Activated T-helper 1 cell treated with Interleukin-2 at 50 U/mL for 16 hours (primary cell): ENCODE measurements around the gene GFRA4.
"Not testable (repeated sequence)": the region's sequence is repeated elsewhere in the genome, so short reads cannot be mapped to it uniquely, and the experiment has no call there.

Experiments used
- DNase-seq: peaks from one replicate; pipeline ENCODE4 v3.0.0-alpha.2; 2020; ENCODE audit warnings: low read depth

Gene GFRA4

DNA sequence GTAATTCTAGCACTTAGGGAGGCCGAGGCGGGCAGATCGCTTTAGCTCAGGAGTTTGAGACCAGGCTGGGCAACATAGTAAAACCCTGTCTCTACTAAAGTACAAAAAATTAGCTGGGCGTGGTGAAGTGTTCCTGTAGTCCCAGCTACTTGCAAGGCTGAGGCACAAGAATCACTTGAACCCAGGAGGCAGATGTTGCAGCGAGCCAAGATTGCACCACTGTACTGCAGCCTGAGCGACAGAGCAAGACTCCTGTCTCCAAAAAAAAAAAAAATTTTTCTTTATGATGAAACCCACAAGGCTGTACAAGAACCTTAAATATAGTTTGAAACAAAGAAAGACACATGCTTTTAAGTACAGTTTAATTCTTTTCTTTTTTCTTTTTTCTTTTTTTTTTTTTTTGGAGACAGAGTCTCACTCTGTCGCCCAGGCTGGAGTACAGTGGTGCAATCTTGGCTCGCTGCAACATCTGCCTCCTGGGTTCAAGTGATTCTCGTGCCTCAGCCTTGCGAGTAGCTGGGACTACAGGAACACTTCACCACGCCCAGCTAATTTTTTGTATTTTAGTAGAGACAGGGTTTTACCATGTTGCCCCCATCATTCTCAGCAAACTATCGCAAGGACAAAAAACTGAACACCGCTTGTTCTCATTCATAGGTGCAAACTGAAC lies 47.9 kb downstream of the GFRA4 start:
- DNase-seq: not testable (repeated sequence)

DNA sequence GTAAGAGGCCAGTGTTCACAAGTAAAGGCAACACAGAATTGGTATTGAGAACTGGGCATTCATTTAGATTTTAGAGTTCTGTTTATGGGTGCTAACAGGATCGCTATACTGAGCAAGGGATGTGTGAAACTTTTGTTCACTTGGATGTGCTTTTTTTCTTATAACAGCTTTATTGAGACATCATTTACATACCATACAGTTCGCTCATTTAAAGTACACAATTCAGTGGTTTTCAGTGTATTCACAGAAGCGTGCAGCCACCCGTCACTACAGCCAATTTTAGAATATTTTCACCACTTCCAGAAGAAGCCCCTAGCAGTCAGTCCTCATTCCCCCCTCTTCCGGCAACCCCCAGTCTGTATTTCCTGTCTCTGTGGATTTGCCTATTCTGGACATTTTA lies 48.7 kb downstream of the GFRA4 start:
- DNase-seq: no peak

DNA sequence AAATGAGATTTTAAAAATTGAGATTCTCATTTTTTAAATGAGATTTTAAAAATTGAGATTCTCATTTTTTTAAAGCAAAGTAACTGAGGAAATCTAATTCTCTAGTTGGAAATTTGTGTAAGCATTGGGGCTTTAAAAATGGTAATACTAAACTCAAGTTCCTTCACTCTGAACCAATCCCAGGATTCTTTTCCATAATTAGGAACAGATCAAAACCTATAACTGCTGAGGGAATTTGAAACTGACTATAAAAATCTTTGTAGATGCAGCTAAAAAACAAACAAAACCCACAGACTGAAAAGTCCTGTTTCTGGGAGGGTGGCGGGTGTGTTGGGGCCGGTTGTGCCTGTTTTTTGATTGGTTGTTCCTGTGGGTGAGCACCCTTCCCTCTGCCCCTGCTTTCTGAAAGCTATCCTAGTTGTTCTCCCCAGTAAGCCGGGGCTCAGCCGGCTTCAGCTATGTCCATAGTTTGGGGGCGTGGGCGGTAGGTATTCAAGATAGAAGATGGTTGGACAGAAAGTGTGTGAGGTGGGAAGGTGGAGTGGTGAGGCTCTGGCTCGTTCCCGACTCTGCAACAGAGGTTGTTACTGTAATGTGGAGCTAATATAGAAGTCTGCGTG lies 49.3 kb downstream of the GFRA4 start:
- no peak for DNase-seq

DNA sequence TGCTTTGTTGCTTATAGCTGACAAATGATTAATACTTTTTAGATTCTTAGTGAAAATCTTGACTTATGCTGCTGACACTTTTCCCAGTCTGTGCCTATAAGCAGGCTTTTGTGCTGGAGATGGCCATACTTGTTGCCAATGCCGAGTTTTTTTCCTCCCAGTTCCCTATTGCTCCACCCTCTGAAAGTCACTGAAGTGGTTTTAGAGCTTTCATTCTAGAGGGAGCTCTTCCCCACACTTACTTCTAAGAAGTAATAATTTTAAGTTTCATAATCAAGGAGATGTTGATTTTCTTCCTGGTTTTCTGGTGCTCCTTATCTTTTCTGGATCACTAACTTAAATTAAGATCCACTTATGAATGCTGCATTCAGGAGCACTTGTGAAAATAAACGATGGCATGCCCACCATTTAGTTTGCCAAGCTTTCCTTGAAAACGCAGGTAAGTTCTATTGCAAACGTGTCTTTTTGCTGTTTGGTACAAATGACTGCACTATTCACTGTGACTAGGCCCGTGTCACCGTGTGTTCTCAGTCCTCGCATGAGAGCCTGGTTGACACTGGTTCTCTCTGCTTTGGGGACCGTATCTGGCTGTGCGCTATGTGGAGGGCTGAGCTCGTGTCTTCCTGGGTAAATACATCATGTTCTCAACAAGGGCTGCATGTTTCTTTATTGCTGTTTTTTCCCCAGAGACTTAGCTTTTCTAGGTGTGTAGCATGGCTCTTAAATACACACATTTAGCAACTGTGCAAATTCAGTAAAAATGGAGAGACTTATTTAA lies 50.2 kb downstream of the GFRA4 start:
- no peak for DNase-seq

DNA sequence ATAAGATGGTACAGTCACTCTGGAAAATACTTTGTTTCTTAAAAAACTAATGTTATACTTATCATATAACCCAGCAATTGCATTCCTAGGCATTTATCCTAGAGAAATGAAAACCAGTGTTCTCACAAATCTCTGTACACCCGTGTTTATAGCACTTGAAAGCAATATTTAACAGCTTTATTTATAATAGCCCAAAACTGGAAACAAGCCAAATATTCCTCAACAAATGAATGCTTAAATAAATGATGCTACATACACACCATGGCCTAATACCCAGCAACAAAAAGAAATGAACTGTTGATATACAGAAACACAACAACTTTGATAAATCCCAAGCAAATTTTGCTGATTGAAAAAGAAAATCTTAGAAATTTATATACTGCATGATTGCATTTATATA lies 51.3 kb downstream of the GFRA4 start:
- DNase-seq: no peak
